ENCODE data around the gene TVP23C.
A peak's percentile ranks its signal among the peaks of the same experiment; 100 is the strongest.
"Not testable (repeated sequence)": the region's sequence is repeated elsewhere in the genome, so short reads cannot be mapped to it uniquely, and the experiment has no call there.

Gene TVP23C

DNA sequence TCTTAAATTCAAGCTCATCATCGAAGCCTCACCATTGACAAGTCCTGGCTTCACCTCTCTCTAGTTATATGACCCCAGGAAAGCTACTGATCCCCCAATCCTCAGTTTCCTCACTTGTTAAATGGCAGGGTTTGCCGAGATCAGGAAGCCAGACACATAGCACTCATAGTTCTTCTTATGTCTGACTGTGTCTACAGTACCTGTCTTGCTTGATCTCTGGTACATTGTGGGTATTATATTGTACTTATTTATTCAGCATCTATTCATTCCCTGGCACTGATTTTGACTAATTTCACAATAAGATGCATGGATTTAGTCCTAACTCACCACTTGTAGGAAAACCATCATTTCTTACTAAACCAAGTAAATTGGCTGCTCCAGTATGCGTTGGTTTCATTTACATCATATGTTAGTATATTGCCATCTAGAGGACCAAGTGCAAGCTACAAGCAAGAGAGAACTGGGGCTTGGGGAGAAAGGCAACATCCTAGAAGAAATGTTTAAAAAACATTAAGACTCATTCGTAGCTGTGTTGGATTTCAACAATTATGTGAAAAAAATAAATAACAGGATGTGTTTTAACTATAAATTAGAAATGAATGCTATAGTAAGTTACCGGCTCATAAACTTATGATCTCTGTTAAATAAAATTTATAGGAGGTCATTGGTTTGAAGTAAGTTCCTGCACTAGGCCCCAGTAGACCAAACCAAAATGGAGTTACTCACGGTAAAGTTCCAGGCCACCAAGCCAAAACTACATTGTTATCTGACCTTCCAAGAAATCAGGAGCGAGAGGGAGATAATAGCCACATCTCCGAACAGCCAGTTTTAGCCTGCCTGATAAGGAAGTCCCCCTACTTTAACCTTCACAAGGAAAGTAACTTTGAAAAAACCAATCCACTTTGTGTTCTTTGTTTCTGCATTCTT lies 36.7 kb downstream of the TVP23C start:
- not testable (repeated sequence) for DNase-seq (ENCODE audit: low spot score)

GRCh38 chr17:15524990-15525985 lies 38.0 kb downstream of the TVP23C start:
- not testable (repeated sequence) for DNase-seq (ENCODE audit: low spot score)

GRCh38 chr17:15516150-15516549 lies 47.1 kb downstream of the TVP23C start:
- DNase-seq (ENCODE audit: low spot score) = no peak

- DNase-seq (ENCODE audit: low spot score) = no peak
These were observed 48.8 kb downstream of the TVP23C start for GRCh38 chr17:15514469-15514868.

GRCh38 chr17:15513856-15514459 lies 49.3 kb downstream of the TVP23C start:
- peak; percentile 29 for DNase-seq (ENCODE audit: low spot score)

DNA sequence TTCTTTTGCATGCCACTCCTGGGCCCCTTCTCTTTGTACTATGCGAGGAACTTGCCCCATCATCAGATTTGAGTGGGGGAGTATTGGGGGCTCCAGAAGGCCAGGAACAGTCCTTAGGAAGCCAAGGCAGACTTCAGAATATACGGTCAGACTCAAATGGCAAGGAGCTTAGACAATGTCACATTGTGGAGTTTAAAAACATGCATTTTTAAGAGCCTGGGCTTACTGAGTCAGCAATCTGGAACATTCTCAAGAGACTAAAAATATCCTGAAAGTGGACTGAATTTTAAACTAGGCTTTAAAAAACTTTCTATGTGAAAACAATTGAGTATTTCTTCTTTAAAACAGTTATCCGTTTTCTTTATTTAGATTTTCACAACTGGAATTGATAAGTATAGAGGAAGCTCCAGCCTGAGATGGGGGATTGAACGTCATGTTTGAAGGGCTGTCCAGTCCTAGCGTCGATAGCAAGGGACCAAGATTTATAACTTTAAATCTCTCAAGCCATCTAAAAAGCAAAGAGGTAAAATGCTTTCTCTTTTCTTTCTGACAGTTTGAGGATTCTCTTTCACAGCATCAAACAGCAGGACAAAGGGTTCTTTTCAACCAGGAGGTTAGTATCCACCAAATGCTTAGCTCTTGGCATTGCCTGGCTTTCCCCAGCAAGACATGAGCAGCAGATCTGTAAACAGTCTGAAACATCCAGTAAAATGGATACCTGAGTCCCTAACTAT lies 50.1 kb downstream of the TVP23C start:
- DNase-seq (ENCODE audit: low spot score) = no peak

- no peak for DNase-seq (ENCODE audit: low spot score)
These were observed 51.1 kb downstream of the TVP23C start for GRCh38 chr17:15512071-15512709.

DNA sequence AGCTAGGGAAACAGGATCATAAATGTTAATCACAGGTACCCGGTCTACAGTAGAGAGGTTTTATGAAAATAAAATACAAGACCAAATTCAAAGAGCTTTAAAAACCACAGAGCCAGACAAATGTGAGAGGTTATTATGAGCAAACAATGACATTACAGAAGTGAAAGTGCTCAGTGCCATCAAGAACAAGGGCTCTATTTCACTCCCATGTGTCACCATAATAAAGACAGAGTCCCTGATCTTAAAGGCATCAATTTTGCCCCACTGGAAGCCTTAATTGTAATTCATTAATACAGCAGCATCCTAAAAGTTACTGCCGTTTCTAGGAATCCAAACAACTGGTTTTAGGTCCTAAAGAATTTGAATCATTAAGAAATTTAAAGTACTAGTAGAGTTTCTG lies 52.1 kb downstream of the TVP23C start:
- DNase-seq (ENCODE audit: low spot score) = no peak

DNA sequence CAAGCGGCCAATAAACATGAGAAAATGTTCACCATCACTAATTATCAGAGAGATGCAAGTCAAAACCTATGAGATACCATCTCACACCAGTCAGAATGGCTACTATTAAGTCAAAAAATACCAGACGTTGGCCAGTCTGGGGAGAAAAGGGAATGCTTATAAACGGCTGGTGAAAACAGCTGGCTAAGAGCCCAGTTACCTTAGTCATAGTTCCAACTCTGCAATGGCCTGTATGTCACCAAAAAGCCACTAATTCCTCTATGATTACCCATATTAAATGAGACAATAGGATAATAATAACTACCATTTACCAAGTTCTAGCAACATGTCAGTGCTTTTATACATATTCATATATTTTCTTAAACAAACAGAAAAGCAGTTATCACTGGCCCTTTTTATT lies 52.9 kb downstream of the TVP23C start:
- no peak for DNase-seq (ENCODE audit: low spot score)

GRCh38 chr17:15509095-15509494 lies 54.2 kb downstream of the TVP23C start:
- DNase-seq (ENCODE audit: low spot score) = no peak

DNA sequence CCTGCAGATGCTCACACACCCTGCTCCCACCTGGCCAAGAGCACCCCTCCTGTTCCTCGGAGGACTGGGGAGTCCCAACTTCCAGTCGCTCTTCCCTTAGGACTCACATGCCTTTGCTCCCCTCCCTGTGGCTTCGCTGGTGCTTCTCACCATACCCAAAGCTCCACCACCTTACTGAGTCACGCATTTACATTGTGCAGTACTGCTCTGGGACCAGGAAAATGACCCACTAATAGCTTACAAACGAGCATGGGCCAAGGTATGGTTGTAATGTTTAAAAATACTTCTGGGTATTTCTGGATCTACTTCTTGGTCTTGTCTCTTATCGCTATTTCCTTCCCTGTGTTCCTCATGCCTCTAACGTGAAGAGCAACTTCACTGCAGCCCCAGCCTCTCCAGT lies 54.8 kb downstream of the TVP23C start:
- DNase-seq (ENCODE audit: low spot score) = no peak

- DNase-seq (ENCODE audit: low spot score) = no peak
These were observed 55.4 kb downstream of the TVP23C start for GRCh38 chr17:15507896-15508295.

GRCh38 chr17:15507001-15507400 lies 56.3 kb downstream of the TVP23C start:
- DNase-seq (ENCODE audit: low spot score) = no peak

DNA sequence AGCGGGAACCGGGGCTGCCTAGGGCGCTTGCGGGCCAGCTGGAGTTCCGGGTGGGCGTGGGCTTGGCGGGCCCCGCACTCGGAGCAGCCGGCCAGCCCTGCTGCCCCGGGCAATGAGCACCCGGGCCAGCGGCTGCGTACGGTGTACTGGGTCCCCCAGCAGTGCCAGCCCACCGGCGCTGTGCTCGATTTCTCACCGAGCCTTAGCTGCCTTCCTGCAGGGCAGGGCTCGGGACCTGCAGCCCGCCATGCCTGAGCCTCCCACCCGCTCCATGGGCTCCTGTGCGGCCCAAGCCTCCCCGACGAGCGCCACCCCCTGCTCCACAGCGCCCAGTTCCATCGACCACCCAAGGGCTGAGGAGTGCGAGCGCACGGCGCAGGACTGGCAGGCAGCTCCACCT lies 57.6 kb downstream of the TVP23C start:
- not testable (repeated sequence) for DNase-seq (ENCODE audit: low spot score)

DNA sequence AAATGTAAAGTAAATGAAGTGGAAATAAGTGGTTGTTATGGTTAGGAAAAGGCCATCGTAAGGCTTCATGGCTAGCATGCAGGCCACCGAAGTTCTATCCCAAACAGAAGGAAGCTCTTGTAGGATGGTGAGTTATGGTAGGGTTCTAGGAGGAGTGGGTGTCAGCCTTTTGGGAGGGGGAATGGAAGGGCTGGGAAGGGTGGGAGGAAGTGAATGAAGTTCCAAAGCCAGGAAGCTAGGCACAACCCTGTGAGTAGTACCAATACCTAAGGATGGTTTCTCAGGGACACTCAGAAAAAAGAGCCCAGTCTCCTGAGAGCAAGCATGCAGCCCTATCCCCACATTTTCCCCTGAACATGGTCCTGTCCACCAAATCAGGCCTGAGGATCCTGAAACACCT lies 59.6 kb downstream of the TVP23C start:
- no peak for DNase-seq (ENCODE audit: low spot score)

GRCh38 chr17:15502369-15503112 lies 60.7 kb downstream of the TVP23C start:
- peak; percentile 92 for DNase-seq (ENCODE audit: low spot score)

DNA sequence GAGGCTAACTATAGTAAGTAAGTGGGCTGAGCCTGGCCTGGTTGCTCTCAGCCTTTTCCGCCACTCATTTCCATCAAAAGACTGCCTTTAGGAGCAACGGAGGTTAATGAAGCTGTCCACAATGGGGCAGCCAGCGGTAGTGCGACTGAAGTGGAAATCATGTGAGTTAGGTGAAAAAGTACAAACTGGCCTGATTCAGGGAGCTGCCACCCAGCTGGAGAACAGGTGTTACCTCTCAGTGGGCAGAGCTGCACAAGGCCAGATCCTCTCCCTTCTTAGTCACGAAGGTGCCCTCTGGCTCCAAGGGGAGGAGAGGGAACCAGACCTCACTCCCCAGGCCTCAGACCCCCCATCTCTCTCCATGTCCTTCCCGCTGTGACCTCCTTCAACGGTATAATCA lies 61.5 kb downstream of the TVP23C start:
- DNase-seq (ENCODE audit: low spot score) = no peak

DNA sequence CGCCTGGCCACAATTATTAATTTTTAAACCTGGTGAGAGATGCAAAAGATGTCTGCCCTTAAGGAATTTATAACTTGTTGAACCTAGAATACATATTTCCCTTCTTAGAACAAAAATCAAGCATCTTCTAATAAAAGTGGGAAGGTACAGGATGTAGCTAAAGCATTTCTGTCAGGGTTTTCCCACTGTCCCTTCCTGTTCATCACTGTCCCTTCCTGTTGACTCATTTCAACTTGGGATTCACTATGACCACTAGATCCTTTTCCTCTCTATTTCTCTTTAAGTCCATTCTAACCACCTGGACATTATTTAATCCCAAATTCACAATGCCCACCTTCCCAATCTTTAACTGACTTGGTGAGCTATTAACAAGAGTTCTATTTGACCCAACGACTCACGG lies 62.0 kb downstream of the TVP23C start:
- no peak for DNase-seq (ENCODE audit: low spot score)

- no peak for DNase-seq (ENCODE audit: low spot score)
These were observed 65.2 kb downstream of the TVP23C start for GRCh38 chr17:15498107-15498506.

Measured in ecto neural progenitor cell (in vitro differentiated cells).